Neural cell (in vitro differentiated cells): ENCODE results near the gene C17orf50. TPM values are rescaled to one million over a fixed set of nuclear protein-coding genes. Genes with fewer than 3 reads are reported as not detected.

Experiments used
- H2AFZ ChIP-seq: fragments of 200-600, 300-800 bp; sonication (generic), shearing (Covaris generic); 2 replicates; pipeline ENCODE4 v1.6.0; 2014; ENCODE audit warnings: low read depth, mild to moderate bottlenecking, antibody characterized with exemption, low read length, moderate library complexity
- H3F3A ChIP-seq: fragments of 200-600 bp; shearing (Covaris generic); 2 replicates; pipeline ENCODE4 v1.6.1; 2016; ENCODE audit warnings: mild to moderate bottlenecking, moderate library complexity, mixed read lengths, antibody characterized with exemption, low read length; ENCODE audit not compliant: insufficient read depth, poor library complexity, severe bottlenecking
- H3K27ac ChIP-seq: fragments of 200-600, 300-800 bp; sonication (generic), shearing (Covaris generic); 2 replicates; pipeline ENCODE4 v1.5.1; 2014; ENCODE audit warnings: mild to moderate bottlenecking, low read length, moderate library complexity
- H3K27me3 ChIP-seq: fragments of 300-800, 200-600 bp; sonication (generic), shearing (Covaris generic); 2 replicates; pipeline ENCODE4 v1.6.0; 2014; ENCODE audit warnings: mild to moderate bottlenecking, low read depth, low read length, moderate library complexity; ENCODE audit not compliant: insufficient read depth
- H3K36me3 ChIP-seq: fragments of 300-800, 200-600 bp; sonication (generic), shearing (Covaris generic); 2 replicates; pipeline ENCODE4 v1.5.1; 2014; ENCODE audit warnings: mild to moderate bottlenecking, antibody characterized with exemption, low read length, moderate library complexity; ENCODE audit not compliant: insufficient read depth
- H3K4me2 ChIP-seq: fragments of 300-800, 200-600 bp; sonication (generic), shearing (Covaris generic); 2 replicates; pipeline ENCODE4 v1.6.0; 2014; ENCODE audit warnings: mild to moderate bottlenecking, low read length
- H3K4me3 ChIP-seq: fragments of 300-800, 200-600 bp; sonication (generic), shearing (Covaris generic); 2 replicates; pipeline ENCODE4 v1.5.1; 2014; ENCODE audit warnings: mild to moderate bottlenecking, low read length, moderate library complexity
- H3K79me2 ChIP-seq: fragments of 200-600 bp; shearing (Covaris generic); replicated peaks from 2 replicates; pipeline ENCODE4 v1.6.0; 2014; ENCODE audit warnings: mild to moderate bottlenecking, low read length, moderate library complexity; ENCODE audit not compliant: insufficient read depth
- H3K9ac ChIP-seq: fragments of 300-800, 200-600 bp; sonication (generic), shearing (Covaris generic); 2 replicates; pipeline ENCODE4 v1.6.1; 2016; ENCODE audit warnings: mild to moderate bottlenecking, low read length, mixed read lengths
- H3K9me2 ChIP-seq: fragments of 200-600 bp; shearing (Covaris generic); 2 replicates; pipeline ENCODE4 v1.6.1; 2016; ENCODE audit warnings: mild to moderate bottlenecking, low read length, mixed read lengths; ENCODE audit not compliant: insufficient read depth
- H3K9me3 ChIP-seq: fragments of 200-600, 300-800 bp; sonication (generic), shearing (Covaris generic); 2 replicates; pipeline ENCODE4 v1.6.1; 2016; ENCODE audit warnings: mild to moderate bottlenecking, mixed run types, low read length, moderate library complexity, mixed read lengths
- H4K20me1 ChIP-seq: fragments of 200-600 bp; shearing (Covaris generic); 2 replicates; pipeline ENCODE4 v1.6.1; 2016; ENCODE audit warnings: mild to moderate bottlenecking, mixed run types; ENCODE audit not compliant: insufficient read depth
- CTCF ChIP-seq: fragments of 450-650 bp; IDR thresholded peaks from 2 replicates; pipeline ENCODE4 v1.5.1; 2014; ENCODE audit warnings: antibody characterized with exemption, mild to moderate bottlenecking, moderate library complexity; ENCODE audit not compliant: poor library complexity, severe bottlenecking
- EP300 ChIP-seq: fragments of 450-650 bp; conservative IDR thresholded peaks from 2 replicates; pipeline ENCODE4 v1.6.1; 2014; ENCODE audit warnings: antibody characterized with exemption, mild to moderate bottlenecking, moderate library complexity; ENCODE audit not compliant: poor library complexity, severe bottlenecking
- EZH2 ChIP-seq: fragments of 200-600, 300-800 bp; shearing (Covaris generic), sonication (generic); IDR thresholded peaks from 2 replicates; pipeline ENCODE4 v1.6.1; 2014; ENCODE audit warnings: antibody characterized with exemption, low read length, borderline replicate concordance, mild to moderate bottlenecking; ENCODE audit not compliant: insufficient read depth, poor library complexity, severe bottlenecking
- MXI1 ChIP-seq: fragments of 450-650 bp; conservative IDR thresholded peaks from 2 replicates; pipeline ENCODE4 v1.6.1; 2014; ENCODE audit warnings: antibody characterized with exemption, mild to moderate bottlenecking; ENCODE audit not compliant: poor library complexity, severe bottlenecking
- POLR2AphosphoS5 ChIP-seq: IDR thresholded peaks from 2 replicates; pipeline ENCODE4 v1.6.1; 2012
- RAD21 ChIP-seq: fragments of 450-650 bp; conservative IDR thresholded peaks from 2 replicates; pipeline ENCODE4 v1.6.1; 2014; ENCODE audit warnings: antibody characterized with exemption, mild to moderate bottlenecking, moderate library complexity
- REST ChIP-seq: IDR thresholded peaks from 2 replicates; pipeline ENCODE4 v1.6.1; 2012; ENCODE audit warnings: borderline replicate concordance
- SMC3 ChIP-seq: fragments of 450-650 bp; conservative IDR thresholded peaks from 2 replicates; pipeline ENCODE4 v1.6.1; 2014; ENCODE audit warnings: antibody characterized with exemption, mild to moderate bottlenecking, moderate library complexity; ENCODE audit not compliant: poor library complexity
- TAF1 ChIP-seq: IDR thresholded peaks from 2 replicates; pipeline ENCODE4 v1.6.1; 2012; ENCODE audit warnings: low read depth
- polyA plus RNA-seq: library from polyadenylated mRNA; depleted of rRNA; stranded (reverse); fragments of >200 nt; gene quantifications from 2 replicates; pipeline ENCODE4 v1.2.3, GENCODE V29; 2014

Gene C17orf50
- polyA plus RNA-seq, 1 donor from 2014 or later, result not detected

DNA sequence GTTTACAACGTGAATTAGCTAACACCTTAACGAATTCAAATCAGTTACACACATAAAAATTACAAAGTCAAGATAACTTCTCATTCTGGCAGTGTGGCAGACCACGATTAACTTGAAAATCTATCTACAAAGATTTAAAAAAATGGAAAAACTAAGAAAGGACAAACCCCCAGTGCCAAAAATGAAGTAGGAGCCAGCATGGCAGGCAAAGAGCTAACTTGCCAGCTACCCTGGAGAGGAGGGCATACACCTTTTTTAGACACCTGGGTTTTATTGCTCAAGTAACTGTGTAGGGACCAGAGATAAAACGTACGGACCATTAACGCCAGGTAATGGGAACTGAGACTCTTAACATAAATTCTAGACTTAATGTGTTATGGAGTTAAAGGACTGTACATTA is 51.1 kb downstream of the C17orf50 start:
- H3K27me3 ChIP-seq, result no peaks in the 10 kb centered on the region
- H3K4me3 ChIP-seq, result peak overlapping the region; percentile 85
- no peaks in the 10 kb centered on the region for H3F3A ChIP-seq
- H3K9me3 ChIP-seq, result no peaks in the 10 kb centered on the region
- H4K20me1 ChIP-seq, result peaks cover 11% of the 10 kb centered on the region
- peaks cover 67% of the 10 kb centered on the region for H3K79me2 ChIP-seq
- H3K9ac ChIP-seq, result no peak overlapping the region
- TF ChIP-seq EZH2, result no peak
- TF ChIP-seq RAD21, result no peak
- no peak for TF ChIP-seq TAF1
- TF ChIP-seq MXI1, result no peak
- TF ChIP-seq CTCF, result no peak
- no peak for TF ChIP-seq REST
- TF ChIP-seq SMC3, result no peak
- TF ChIP-seq POLR2AphosphoS5, result no peak
- no peak for TF ChIP-seq EP300
- no peak overlapping the region for H3K27ac ChIP-seq
- H2AFZ ChIP-seq, result no peak overlapping the region
- no peaks in the 10 kb centered on the region for H3K36me3 ChIP-seq
- peak overlapping the region; percentile 97 for H3K4me2 ChIP-seq
- no peaks in the 10 kb centered on the region for H3K9me2 ChIP-seq

DNA sequence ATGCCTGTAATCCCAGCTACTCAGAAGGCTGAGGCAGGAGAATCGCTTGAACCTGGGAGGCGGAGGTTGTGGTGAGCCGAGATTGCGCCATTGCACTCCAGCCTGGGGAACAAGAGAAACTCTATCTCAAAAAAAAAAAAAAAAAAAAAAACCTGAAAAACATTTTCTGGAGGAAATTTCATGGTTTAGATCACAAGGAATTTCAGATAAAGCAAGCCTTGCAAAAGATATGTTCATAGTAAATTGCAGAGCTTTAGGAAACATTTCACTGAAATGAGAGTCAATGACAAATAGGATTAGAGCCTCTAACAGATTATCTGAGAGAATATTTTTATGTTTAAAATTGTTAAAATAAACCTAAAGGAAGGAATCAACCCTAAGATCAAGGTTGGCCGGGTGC is 51.8 kb downstream of the C17orf50 start:
- Histone ChIP-seq H3K9me2 (no peaks in the 10 kb centered on the region), H3F3A (no peaks in the 10 kb centered on the region), H3K4me2 (no peak overlapping the region), H3K36me3 (no peaks in the 10 kb centered on the region), H3K79me2 (peaks cover 74% of the 10 kb centered on the region), H3K27me3 (no peaks in the 10 kb centered on the region), H4K20me1 (peaks cover 16% of the 10 kb centered on the region), H3K27ac (no peak overlapping the region), H3K9ac (no peak overlapping the region), H3K9me3 (no peaks in the 10 kb centered on the region), H2AFZ (no peak overlapping the region), H3K4me3 (no peak overlapping the region)
- no peak for TF ChIP-seq EZH2
- no peak for TF ChIP-seq MXI1
- no peak for TF ChIP-seq RAD21
- no peak for TF ChIP-seq EP300
- TF ChIP-seq CTCF, result no peak
- no peak for TF ChIP-seq REST
- TF ChIP-seq POLR2AphosphoS5, result no peak
- TF ChIP-seq TAF1, result no peak
- TF ChIP-seq SMC3, result no peak
